DND-41 (cell line): Measurements from ENCODE around the gene GABRG3.

Source experiments
- ATAC-seq: fragments of 200-7000 bp; cut with Tn5 transposase; 3 replicates; pipeline ENCODE4 v1.9.1; 2021; ENCODE audit warnings: low read depth; ENCODE audit not compliant: insufficient read depth
- DNase-seq: peaks from one replicate; pipeline ENCODE4 v3.0.0-alpha.2; 2020
- H2AFZ ChIP-seq: 2 replicates; pipeline ENCODE4 v1.6.0; 2012; ENCODE audit warnings: low read depth, low read length
- H3K27ac ChIP-seq: 2 replicates; pipeline ENCODE4 v1.5.1; 2012; ENCODE audit warnings: low read length, inconsistent platforms
- H3K27me3 ChIP-seq: fragments of 200-600 bp; sonication (generic); 2 replicates; pipeline ENCODE4 v1.6.0; 2012; ENCODE audit warnings: low read length, mild to moderate bottlenecking, inconsistent platforms; ENCODE audit not compliant: insufficient read depth, poor library complexity
- H3K36me3 ChIP-seq: 2 replicates; pipeline ENCODE4 v1.5.1; 2012; ENCODE audit warnings: low read length, inconsistent platforms; ENCODE audit not compliant: insufficient read depth
- H3K4me1 ChIP-seq: 2 replicates; pipeline ENCODE4 v1.5.1; 2012; ENCODE audit warnings: mild to moderate bottlenecking, low read length; ENCODE audit not compliant: insufficient read depth
- H3K4me2 ChIP-seq: 2 replicates; pipeline ENCODE4 v1.6.0; 2012; ENCODE audit warnings: mild to moderate bottlenecking, moderate library complexity, low read length, inconsistent platforms; ENCODE audit not compliant: insufficient read depth
- H3K4me3 ChIP-seq, 2 experiments: fragments of 200-600 bp in 1 of 2; shearing (Covaris generic) in 1 of 2; 2 replicates each; pipeline ENCODE4 v1.5.1; 2012 to 2016; ENCODE audit warnings: inconsistent platforms in 2 of 2, low read length in 2 of 2, mild to moderate bottlenecking in 2 of 2, low read depth in 1 of 2, moderate library complexity in 1 of 2
- H3K79me2 ChIP-seq: 2 replicates; pipeline ENCODE4 v1.6.0; 2012; ENCODE audit warnings: low read length, inconsistent platforms; ENCODE audit not compliant: insufficient read depth
- H3K9ac ChIP-seq: 2 replicates; pipeline ENCODE4 v1.6.0; 2012; ENCODE audit warnings: low read depth, mild to moderate bottlenecking, inconsistent platforms, low read length, moderate library complexity
- H3K9me3 ChIP-seq: 2 replicates; pipeline ENCODE4 v1.5.1; 2012; ENCODE audit warnings: low read length, moderate library complexity, mild to moderate bottlenecking, inconsistent platforms; ENCODE audit not compliant: insufficient read depth, severe bottlenecking
- H4K20me1 ChIP-seq: 2 replicates; pipeline ENCODE4 v1.6.0; 2012; ENCODE audit warnings: low read length; ENCODE audit not compliant: insufficient read depth
- CTCF ChIP-seq: IDR thresholded peaks from 2 replicates; pipeline ENCODE4 v1.5.1; 2012; ENCODE audit warnings: borderline replicate concordance, low read length, moderate library complexity, mild to moderate bottlenecking; ENCODE audit not compliant: poor library complexity, severe bottlenecking; ENCODE audit errors: extremely low read depth
- EZH2 ChIP-seq: IDR thresholded peaks from 3 replicates; pipeline ENCODE4 v1.6.1; 2012; ENCODE audit warnings: borderline replicate concordance, low read depth, mild to moderate bottlenecking, moderate library complexity, low read length, inconsistent platforms; ENCODE audit not compliant: severe bottlenecking

The GABRG3 gene

DNA sequence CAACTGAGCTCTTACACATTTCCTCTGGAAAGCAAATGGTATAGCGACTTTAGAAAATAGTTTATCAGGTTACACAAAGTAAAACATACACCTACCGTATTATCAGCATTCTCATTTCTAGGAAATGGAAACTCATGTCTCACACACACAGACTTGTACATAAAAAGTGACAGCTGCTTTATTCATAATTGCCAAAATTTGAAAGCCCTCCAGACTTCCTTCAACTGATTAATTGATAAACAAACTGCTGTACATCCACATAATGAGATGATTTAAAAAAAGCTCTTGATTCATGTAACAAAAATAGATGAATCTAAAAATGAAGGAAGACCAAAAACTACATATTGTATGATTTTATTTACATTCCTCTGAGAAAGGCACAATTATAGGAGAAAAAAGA, 425.5 kb downstream of the GABRG3 start:
- Histone ChIP-seq H3K4me2 (no peak overlapping the region), H3K4me3 (no peak overlapping the region), H3K27ac (no peak overlapping the region), H3K79me2 (no peaks in the 10 kb centered on the region), H3K9me3 (no peaks in the 10 kb centered on the region), H2AFZ (no peak overlapping the region), H3K27me3 (no peaks in the 10 kb centered on the region), H3K36me3 (no peaks in the 10 kb centered on the region), H3K9ac (no peak overlapping the region), H3K4me1 (no peaks in the 10 kb centered on the region), H4K20me1 (no peaks in the 10 kb centered on the region)
- ATAC-seq: no peak
- DNase-seq: no peak
- TF ChIP-seq CTCF (no peak), EZH2 (no peak)

DNA sequence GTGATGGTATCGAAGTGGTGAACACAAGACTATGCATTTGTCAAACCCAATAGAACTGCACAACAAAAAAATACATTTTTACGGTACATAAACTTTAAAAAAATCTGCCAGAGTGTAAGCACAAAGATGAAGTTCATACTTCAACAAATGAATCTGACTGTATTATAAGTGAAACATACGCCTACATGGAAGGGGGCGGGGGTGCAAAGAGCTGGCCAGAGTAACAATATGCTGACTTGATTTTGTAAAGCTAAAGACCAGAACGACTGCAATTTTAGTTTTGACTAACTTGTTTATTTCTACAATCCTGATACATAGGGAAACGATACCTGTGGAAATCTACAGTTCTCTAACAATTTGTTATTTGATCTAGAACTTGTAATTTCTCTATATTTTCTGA, 426.0 kb downstream of the GABRG3 start:
- Histone ChIP-seq H3K9me3 (no peaks in the 10 kb centered on the region), H3K36me3 (no peaks in the 10 kb centered on the region), H3K27me3 (no peaks in the 10 kb centered on the region), H3K4me2 (no peak overlapping the region), H2AFZ (no peak overlapping the region), H3K27ac (no peak overlapping the region), H3K9ac (no peak overlapping the region), H3K79me2 (no peaks in the 10 kb centered on the region), H3K4me1 (no peaks in the 10 kb centered on the region), H3K4me3 (no peak overlapping the region), H4K20me1 (no peaks in the 10 kb centered on the region)
- no peak for DNase-seq
- TF ChIP-seq CTCF: no peak
- TF ChIP-seq EZH2: no peak
- ATAC-seq: no peak

GRCh38 chr15:27398631-27399161, 427.7 kb downstream of the GABRG3 start:
- no peak for DNase-seq
- ATAC-seq: no peak
- TF ChIP-seq EZH2 (no peak), CTCF (no peak)
- Histone ChIP-seq H3K79me2 (no peaks in the 10 kb centered on the region), H3K4me3 (no peak overlapping the region), H3K9ac (no peak overlapping the region), H3K4me1 (no peaks in the 10 kb centered on the region), H3K4me2 (no peak overlapping the region), H4K20me1 (no peaks in the 10 kb centered on the region), H3K36me3 (no peaks in the 10 kb centered on the region), H3K27ac (no peak overlapping the region), H3K27me3 (no peaks in the 10 kb centered on the region), H3K9me3 (no peaks in the 10 kb centered on the region), H2AFZ (no peak overlapping the region)

DNA sequence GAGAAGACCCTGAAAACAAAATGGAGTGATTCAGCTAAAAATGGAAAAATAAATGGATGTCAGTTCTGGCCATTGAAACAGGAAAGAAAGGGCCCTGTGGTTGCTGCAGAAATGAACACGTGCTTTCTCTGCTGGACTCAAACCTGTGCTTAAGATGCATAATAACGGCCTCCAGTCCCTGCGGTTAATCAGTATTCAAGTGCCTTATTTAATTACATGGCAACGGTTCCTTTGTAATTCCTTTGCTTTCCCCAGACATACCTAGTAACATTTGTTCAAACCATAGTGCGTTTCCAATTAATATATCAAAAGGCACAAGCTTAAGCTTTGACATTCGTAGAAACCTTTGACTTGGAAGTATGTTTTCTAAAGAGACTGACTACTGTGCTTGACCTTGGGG, 428.3 kb downstream of the GABRG3 start:
- H3K4me3 ChIP-seq: no peak overlapping the region
- TF ChIP-seq CTCF (no peak), EZH2 (no peak)
- H3K9me3 ChIP-seq: no peaks in the 10 kb centered on the region
- H3K4me2 ChIP-seq: no peak overlapping the region
- ATAC-seq: no peak
- H3K9ac ChIP-seq: no peak overlapping the region
- no peak for DNase-seq
- H3K36me3 ChIP-seq: no peaks in the 10 kb centered on the region
- H4K20me1 ChIP-seq: no peaks in the 10 kb centered on the region
- no peaks in the 10 kb centered on the region for H3K4me1 ChIP-seq
- no peak overlapping the region for H3K27ac ChIP-seq
- no peak overlapping the region for H2AFZ ChIP-seq
- H3K27me3 ChIP-seq: no peaks in the 10 kb centered on the region
- no peaks in the 10 kb centered on the region for H3K79me2 ChIP-seq
